OCI-LY7 (cell line): Measurements from ENCODE around the gene ENOX2. TPM values are rescaled to one million over a fixed set of nuclear protein-coding genes. Genes with fewer than 3 reads are reported as not detected.
"Not testable (repeated sequence)": the region's sequence is repeated elsewhere in the genome, so short reads cannot be mapped to it uniquely, and the experiment has no call there.

Experiments
- BruUV-seq: library from RNA; stranded (reverse); fragments of 400-500 nt; replicated peaks from 2 replicates; lab custom pipeline; 2021; lab: Mats Ljungman, UMichigan
- CTCF ChIA-PET: fragments of 300-600 bp; sonication (Branson Sonifier 250); formaldehyde crosslinking; loops from one replicate; lab custom pipeline; 2022; ENCODE audit warnings: antibody characterized with exemption; ENCODE audit not compliant: unreplicated experiment; lab: Charles Lee
- POLR2A ChIA-PET: fragments of 300-600 bp; sonication (Branson Sonifier 250); formaldehyde crosslinking; loops from one replicate; lab custom pipeline; 2022; ENCODE audit warnings: antibody characterized with exemption; lab: Charles Lee
- DNase-seq: peaks from one replicate; pipeline ENCODE4 v3.0.0-alpha.2; 2015; ENCODE audit warnings: low spot score
- H2AFZ ChIP-seq: fragments of 200-600 bp; sonication (generic), shearing (Covaris generic); 2 replicates; pipeline ENCODE4 v1.6.1; 2014; ENCODE audit warnings: mild to moderate bottlenecking, antibody characterized with exemption, low read length, moderate library complexity
- H3K27ac ChIP-seq: fragments of 200-600 bp; sonication (generic); 2 replicates; pipeline ENCODE4 v1.5.1; 2014; ENCODE audit warnings: mixed run types, low read depth, mild to moderate bottlenecking, moderate library complexity, low read length, inconsistent platforms; ENCODE audit not compliant: poor library complexity, severe bottlenecking
- H3K36me3 ChIP-seq: fragments of 200-600 bp; sonication (generic); 2 replicates; pipeline ENCODE4 v1.6.1; 2014; ENCODE audit warnings: mild to moderate bottlenecking, antibody characterized with exemption, low read length, moderate library complexity, mixed read lengths; ENCODE audit not compliant: insufficient read depth
- H3K4me1 ChIP-seq: fragments of 200-600 bp; sonication (generic); 2 replicates; pipeline ENCODE4 v1.5.1; 2014; ENCODE audit warnings: mild to moderate bottlenecking, low read length; ENCODE audit not compliant: insufficient read depth, poor library complexity, severe bottlenecking
- H3K4me2 ChIP-seq: fragments of 200-600 bp; sonication (generic); 2 replicates; pipeline ENCODE4 v1.6.1; 2014; ENCODE audit warnings: mild to moderate bottlenecking, low read length
- H3K4me3 ChIP-seq: fragments of 200-600 bp; sonication (generic); 2 replicates; pipeline ENCODE4 v1.5.1; 2014; ENCODE audit warnings: mild to moderate bottlenecking, low read depth, low read length; ENCODE audit not compliant: poor library complexity, severe bottlenecking
- H3K79me2 ChIP-seq: fragments of 200-600 bp; sonication (generic); 2 replicates; pipeline ENCODE4 v1.6.1; 2016; ENCODE audit warnings: low read depth, mild to moderate bottlenecking, low read length, moderate library complexity, mixed read lengths; ENCODE audit not compliant: insufficient read depth
- H3K9me2 ChIP-seq: fragments of 200-600 bp; sonication (generic); 2 replicates; pipeline ENCODE4 v1.6.1; 2016; ENCODE audit warnings: mild to moderate bottlenecking, low read length, mixed read lengths; ENCODE audit not compliant: insufficient read depth
- H3K9me3 ChIP-seq: fragments of 200-600 bp; sonication (generic); 2 replicates; pipeline ENCODE4 v1.6.1; 2014; ENCODE audit warnings: mild to moderate bottlenecking, mixed run types, low read length, mixed read lengths
- H4K20me1 ChIP-seq: fragments of 200-600 bp; sonication (generic); 2 replicates; pipeline ENCODE4 v1.6.1; 2014; ENCODE audit warnings: mild to moderate bottlenecking, antibody characterized with exemption, low read length, moderate library complexity, mixed read lengths; ENCODE audit not compliant: insufficient read depth
- CTCF ChIP-seq: fragments of 200-600 bp; sonication (generic); conservative IDR thresholded peaks from 2 replicates; pipeline ENCODE4 v1.5.1; 2014; ENCODE audit warnings: mild to moderate bottlenecking, antibody characterized with exemption, low read length, moderate library complexity, mixed read lengths
- EZH2phosphoT487 ChIP-seq: fragments of 200-600 bp; sonication (generic); IDR thresholded peaks from 2 replicates; pipeline ENCODE4 v1.6.1; 2018; ENCODE audit warnings: low read depth, borderline replicate concordance, mild to moderate bottlenecking, mixed run types, antibody characterized with exemption, low read length, moderate library complexity, mixed read lengths
- intact Hi-C: fragments of 100-400 bp; cut with micrococcal nuclease; formaldehyde crosslinking; loops from one replicate; pipeline ENCODE4 v1.10.0; 2022; ENCODE audit not compliant: unreplicated experiment
- total RNA-seq, 2 experiments: library from RNA; depleted of rRNA in 1 of 2; stranded (reverse); fragments of >200 nt in 1 of 2; shearing (Covaris generic) in 1 of 2; gene quantifications; 2 replicates each; pipeline ENCODE4 v1.2.3, GENCODE V29; 2014 to 2022

Gene ENOX2
- total RNA-seq, 2 experiments from 2014 or later, result 5.0 to 11.9 TPM

GRCh38 chrX:130918498-130918897 lies 15.5 kb upstream of the ENOX2 start:
- H4K20me1 ChIP-seq, H3K4me1 ChIP-seq, H2AFZ ChIP-seq, CTCF ChIA-PET, DNase-seq, H3K36me3 ChIP-seq, H3K4me2 ChIP-seq, BruUV-seq, POLR2A ChIA-PET, H3K4me3 ChIP-seq, H3K9me3 ChIP-seq, H3K9me2 ChIP-seq, H3K79me2 ChIP-seq, H3K27ac ChIP-seq: not testable (repeated sequence)
- intact Hi-C loops, result loop anchor here (5.0 to 10.0 kb wide), 2 partner anchors 334 to 526 kb away; no protein-coding TSS in a partner anchor

GRCh38 chrX:130916636-130917422 lies 13.8 kb upstream of the ENOX2 start:
- intact Hi-C loops, result loop anchor here (2.0 to 10.0 kb wide), 4 partner anchors 332 to 586 kb away; no protein-coding TSS in a partner anchor
- peak; percentile 46 for DNase-seq
- no peaks in the 10 kb centered on the region for H3K36me3 ChIP-seq
- no peaks in the 10 kb centered on the region for H3K79me2 ChIP-seq
- H3K4me1 ChIP-seq, result no peaks in the 10 kb centered on the region
- no peaks in the 10 kb centered on the region for H4K20me1 ChIP-seq
- CTCF ChIA-PET, result no interaction called here
- TF ChIP-seq EZH2phosphoT487, result no peak
- TF ChIP-seq CTCF, result peak; percentile 78
- no peak overlapping the region for H3K4me2 ChIP-seq
- BruUV-seq, result no TSS peak
- no peaks in the 10 kb centered on the region for H3K9me2 ChIP-seq
- no peak overlapping the region for H2AFZ ChIP-seq
- no peaks in the 10 kb centered on the region for H3K9me3 ChIP-seq
- H3K27ac ChIP-seq, result no peak overlapping the region
- POLR2A ChIA-PET, result interaction anchor here (0.6 to 0.7 kb wide), 2 partner anchors 261 to 593 kb away, joined by 3 to 6 read pairs; no protein-coding TSS in a partner anchor
- H3K4me3 ChIP-seq, result no peak overlapping the region

GRCh38 chrX:130915302-130915701 lies 12.3 kb upstream of the ENOX2 start:
- no peak overlapping the region for H3K4me2 ChIP-seq
- no peak overlapping the region for H3K27ac ChIP-seq
- no peaks in the 10 kb centered on the region for H3K9me3 ChIP-seq
- no peaks in the 10 kb centered on the region for H3K36me3 ChIP-seq
- H3K4me1 ChIP-seq, result no peaks in the 10 kb centered on the region
- no peaks in the 10 kb centered on the region for H4K20me1 ChIP-seq
- intact Hi-C loops, result loop anchor here (5.0 to 10.0 kb wide), 2 partner anchors 331 to 523 kb away; no protein-coding TSS in a partner anchor
- ChIA-PET POLR2A (no interaction called here), CTCF (interaction anchor here (0.9 kb wide), 1 partner anchor 12 kb away, joined by 5 read pairs; the partner anchor contains the start of gene ENOX2)
- no peaks in the 10 kb centered on the region for H3K9me2 ChIP-seq
- no peak for DNase-seq
- no peak overlapping the region for H3K4me3 ChIP-seq
- BruUV-seq, result no TSS peak
- no peak overlapping the region for H2AFZ ChIP-seq
- TF ChIP-seq EZH2phosphoT487 (no peak), CTCF (no peak)
- no peaks in the 10 kb centered on the region for H3K79me2 ChIP-seq
